ENCODE data around the gene FIGNL2. TPM values are rescaled to one million over a fixed set of nuclear protein-coding genes. Genes with fewer than 3 reads are reported as not detected.

Gene FIGNL2
- total RNA-seq, 1 donor from 2014 or later: 9.3 TPM

GRCh38 chr12:51793201-51793600 is 55.3 kb downstream of the FIGNL2 start:
- Histone ChIP-seq H3K9ac (no peak overlapping the region), H4K20me1 (ENCODE audit: low read depth) (no peaks in the 10 kb centered on the region), H3K4me2 (no peak overlapping the region), H3K79me2 (ENCODE audit: low read depth) (no peaks in the 10 kb centered on the region), H3K9me3 (ENCODE audit: low read depth) (no peaks in the 10 kb centered on the region), H3K36me3 (no peaks in the 10 kb centered on the region), H3F3A (ENCODE audit: low read depth) (no peaks in the 10 kb centered on the region), H3K4me3 (no peak overlapping the region), H2AFZ (replicated peaks) (no peak overlapping the region), H3K4me1 (no peaks in the 10 kb centered on the region), H3K27ac (no peak overlapping the region), H3K27me3 (no peaks in the 10 kb centered on the region)
- no peaks in the 10 kb centered on the region for H3K9me3 Mint-ChIP-seq
- H3K36me3 Mint-ChIP-seq: peaks cover 59% of the 10 kb centered on the region
- TF ChIP-seq EZH2phosphoT487 (IDR thresholded peaks at IDR 0.05) (no peak), EZH2 (IDR thresholded peaks at IDR 0.05) (no peak)
- TF ChIP-seq, protein P1, sequence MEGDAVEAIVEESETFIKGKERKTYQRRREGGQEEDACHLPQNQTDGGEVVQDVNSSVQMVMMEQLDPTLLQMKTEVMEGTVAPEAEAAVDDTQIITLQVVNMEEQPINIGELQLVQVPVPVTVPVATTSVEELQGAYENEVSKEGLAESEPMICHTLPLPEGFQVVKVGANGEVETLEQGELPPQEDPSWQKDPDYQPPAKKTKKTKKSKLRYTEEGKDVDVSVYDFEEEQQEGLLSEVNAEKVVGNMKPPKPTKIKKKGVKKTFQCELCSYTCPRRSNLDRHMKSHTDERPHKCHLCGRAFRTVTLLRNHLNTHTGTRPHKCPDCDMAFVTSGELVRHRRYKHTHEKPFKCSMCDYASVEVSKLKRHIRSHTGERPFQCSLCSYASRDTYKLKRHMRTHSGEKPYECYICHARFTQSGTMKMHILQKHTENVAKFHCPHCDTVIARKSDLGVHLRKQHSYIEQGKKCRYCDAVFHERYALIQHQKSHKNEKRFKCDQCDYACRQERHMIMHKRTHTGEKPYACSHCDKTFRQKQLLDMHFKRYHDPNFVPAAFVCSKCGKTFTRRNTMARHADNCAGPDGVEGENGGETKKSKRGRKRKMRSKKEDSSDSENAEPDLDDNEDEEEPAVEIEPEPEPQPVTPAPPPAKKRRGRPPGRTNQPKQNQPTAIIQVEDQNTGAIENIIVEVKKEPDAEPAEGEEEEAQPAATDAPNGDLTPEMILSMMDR (IDR thresholded peaks at IDR 0.05): no peak
- no peak overlapping the region for H3K4me3 Mint-ChIP-seq
- no peak for DNase-seq (ENCODE audit: low spot score)
- H3K4me1 Mint-ChIP-seq: no peaks in the 10 kb centered on the region
- H3K27ac Mint-ChIP-seq: no peak overlapping the region
- H3K27me3 Mint-ChIP-seq (ENCODE audit: insufficient read depth, low read depth): peaks cover 5% of the 10 kb centered on the region

GRCh38 chr12:51792417-51792816 is 56.1 kb downstream of the FIGNL2 start:
- Mint-ChIP-seq H3K27ac (no peak overlapping the region), H3K9me3 (no peaks in the 10 kb centered on the region), H3K4me1 (no peaks in the 10 kb centered on the region), H3K4me3 (no peak overlapping the region), H3K36me3 (peaks cover 55% of the 10 kb centered on the region), H3K27me3 (ENCODE audit: insufficient read depth, low read depth) (peaks cover 5% of the 10 kb centered on the region)
- DNase-seq (ENCODE audit: low spot score): no peak
- H3K4me2 ChIP-seq: no peak overlapping the region
- no peak overlapping the region for H3K9ac ChIP-seq
- H3K9me3 ChIP-seq (ENCODE audit: low read depth): no peaks in the 10 kb centered on the region
- H3K36me3 ChIP-seq: no peaks in the 10 kb centered on the region
- no peaks in the 10 kb centered on the region for H3K27me3 ChIP-seq
- H4K20me1 ChIP-seq (ENCODE audit: low read depth): no peaks in the 10 kb centered on the region
- H2AFZ ChIP-seq (replicated peaks): no peak overlapping the region
- H3K79me2 ChIP-seq (ENCODE audit: low read depth): no peaks in the 10 kb centered on the region
- no peak overlapping the region for H3K4me3 ChIP-seq
- no peak for TF ChIP-seq EZH2 (IDR thresholded peaks at IDR 0.05)
- TF ChIP-seq EZH2phosphoT487 (IDR thresholded peaks at IDR 0.05): no peak
- TF ChIP-seq, protein P1 (IDR thresholded peaks at IDR 0.05): no peak
- H3K27ac ChIP-seq: no peak overlapping the region
- no peaks in the 10 kb centered on the region for H3K4me1 ChIP-seq
- H3F3A ChIP-seq (ENCODE audit: low read depth): no peaks in the 10 kb centered on the region

DNA sequence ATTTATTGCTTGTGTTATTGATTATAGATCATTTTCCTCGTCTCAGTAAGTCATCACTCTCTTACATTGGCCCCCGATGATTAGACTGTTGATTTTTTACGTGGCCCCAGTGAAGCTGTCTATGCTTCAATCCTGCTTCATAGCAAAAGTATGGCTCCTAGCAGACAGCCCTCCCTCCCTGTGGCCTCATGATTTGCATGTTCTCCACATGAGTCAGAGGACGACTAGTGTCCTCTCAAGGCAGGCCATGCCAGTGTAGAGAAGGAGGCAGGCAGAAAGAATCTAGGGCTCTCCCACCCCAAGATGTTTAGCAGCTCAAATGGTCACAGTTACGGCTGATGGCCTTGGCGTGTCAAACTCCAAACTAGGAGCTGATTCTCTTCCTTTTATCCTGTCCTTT is 59.6 kb downstream of the FIGNL2 start:
- H3K4me3 Mint-ChIP-seq: no peak overlapping the region
- H3K4me1 ChIP-seq: no peaks in the 10 kb centered on the region
- no peak overlapping the region for H3K4me2 ChIP-seq

More for the DNA sequence above, 59.6 kb downstream of the FIGNL2 start:
- Histone ChIP-seq H3K9me3 (ENCODE audit: low read depth) (no peaks in the 10 kb centered on the region), H2AFZ (replicated peaks) (no peak overlapping the region), H3F3A (ENCODE audit: low read depth) (no peaks in the 10 kb centered on the region), H3K9ac (no peak overlapping the region), H3K36me3 (no peaks in the 10 kb centered on the region), H4K20me1 (ENCODE audit: low read depth) (no peaks in the 10 kb centered on the region), H3K79me2 (ENCODE audit: low read depth) (no peaks in the 10 kb centered on the region), H3K27me3 (no peaks in the 10 kb centered on the region), H3K27ac (no peak overlapping the region), H3K4me3 (no peak overlapping the region)
- TF ChIP-seq, protein P1 (IDR thresholded peaks at IDR 0.05): no peak
- TF ChIP-seq EZH2 (IDR thresholded peaks at IDR 0.05): no peak
- no peak for TF ChIP-seq EZH2phosphoT487 (IDR thresholded peaks at IDR 0.05)
- no peak for DNase-seq (ENCODE audit: low spot score)
- Mint-ChIP-seq H3K4me1 (no peaks in the 10 kb centered on the region), H3K36me3 (peaks cover 36% of the 10 kb centered on the region), H3K9me3 (no peaks in the 10 kb centered on the region), H3K27me3 (ENCODE audit: insufficient read depth, low read depth) (no peaks in the 10 kb centered on the region), H3K27ac (no peak overlapping the region)
